HCT116 (cell line): ENCODE results near the gene FCHO1. TPM values are rescaled to one million over a fixed set of nuclear protein-coding genes. Genes with fewer than 3 reads are reported as not detected.

ENCODE experiments used
- ATAC-seq: fragments of 200-7000 bp; cut with Tn5 transposase; 2 replicates; pipeline ENCODE4 v1.9.1; 2020; ENCODE audit warnings: mild to moderate bottlenecking, moderate library complexity
- BruUV-seq: library from RNA; stranded (reverse); fragments of 400-500 nt; replicated peaks from 2 replicates; lab custom pipeline; 2021; lab: Mats Ljungman, UMichigan
- CTCF ChIA-PET: fragments of 300-600 bp; sonication (Branson Sonifier 250); formaldehyde crosslinking; loops from one replicate; lab custom pipeline; 2021; ENCODE audit warnings: antibody characterized with exemption; lab: Charles Lee
- POLR2A ChIA-PET: fragments of 300-600, 350-600 bp; sonication (Branson Sonifier 250); formaldehyde crosslinking; loops from one replicate; lab custom pipeline; 2021; ENCODE audit warnings: antibody characterized with exemption; lab: Charles Lee
- RAD21 ChIA-PET, 2 experiments: fragments of 300-600 bp; sonication (Branson Sonifier 250); formaldehyde crosslinking; loops; one replicate each; lab custom pipeline; 2023; ENCODE audit warnings: low total read pairs in 2 of 2; ENCODE audit not compliant: uncharacterized antibody in 2 of 2, unreplicated experiment in 2 of 2, low non-redundant PET in 1 of 2; lab: Charles Lee
- DNase-seq: peaks from one replicate; pipeline ENCODE4 v3.0.0-alpha.2; 2010; ENCODE audit warnings: low read depth, low spot score
- H2AFZ ChIP-seq: fragments of 200-600 bp; shearing (Covaris generic), sonication (generic); 2 replicates; pipeline ENCODE4 v1.6.1; 2017; ENCODE audit warnings: low read depth, mixed run types, mixed read lengths, antibody characterized with exemption, low read length; ENCODE audit not compliant: poor library complexity, severe bottlenecking
- H3K27ac ChIP-seq: 2 replicates; pipeline ENCODE4 v1.5.1; 2012; ENCODE audit warnings: low read depth, low read length
- H3K27me3 ChIP-seq: fragments of 200-600 bp; sonication (generic); 2 replicates; pipeline ENCODE4 v1.6.1; 2016; ENCODE audit warnings: mixed run types, low read length, mixed read lengths; ENCODE audit not compliant: insufficient read depth
- H3K36me3 ChIP-seq, 2 experiments: fragments of 200-500 bp in 1 of 2; fragments of 200-600 bp in 1 of 2; sonication (Bioruptor generic) in 1 of 2; sonication (generic) in 1 of 2; 2 replicates each; pipeline versions ENCODE4 v1.5.1 to v1.6.1; 2014 to 2016; ENCODE audit warnings: low read length in 2 of 2, inconsistent platforms in 1 of 2, mixed read lengths in 1 of 2, mixed run types in 1 of 2; ENCODE audit not compliant: insufficient read depth in 2 of 2, control insufficient read depth in 1 of 2
- H3K4me1 ChIP-seq, 2 experiments: fragments of 200-600 bp in 1 of 2; sonication (generic) in 1 of 2; 2 replicates each; pipeline versions ENCODE4 v1.5.1 to v1.6.1; 2012 to 2017; ENCODE audit warnings: low read length in 2 of 2, inconsistent platforms in 1 of 2, mild to moderate bottlenecking in 1 of 2, mixed read lengths in 1 of 2, mixed run types in 1 of 2, moderate library complexity in 1 of 2; ENCODE audit not compliant: insufficient read depth in 2 of 2, control insufficient read depth in 1 of 2
- H3K4me2 ChIP-seq: fragments of 200-600 bp; sonication (generic); 2 replicates; pipeline ENCODE4 v1.6.1; 2017; ENCODE audit warnings: mixed run types, low read length, mixed read lengths
- H3K4me3 ChIP-seq, 2 experiments: fragments of 200-600 bp in 1 of 2; sonication (generic) in 1 of 2; replicated peaks in 1 of 2; 2 replicates each; pipeline ENCODE4 v1.5.1; 2011 to 2016; ENCODE audit warnings: low read length in 2 of 2, control low read depth in 1 of 2, low read depth in 1 of 2, mild to moderate bottlenecking in 1 of 2, mixed read lengths in 1 of 2, mixed run types in 1 of 2
- H3K79me2 ChIP-seq: fragments of 200-600 bp; sonication (generic); 2 replicates; pipeline ENCODE4 v1.6.1; 2017; ENCODE audit warnings: mild to moderate bottlenecking, mixed run types, low read length, moderate library complexity, mixed read lengths; ENCODE audit not compliant: insufficient read depth
- H3K9ac ChIP-seq: fragments of 200-600 bp; sonication (generic); 2 replicates; pipeline ENCODE4 v1.6.1; 2016; ENCODE audit warnings: low read length, mixed read lengths
- H3K9me2 ChIP-seq: fragments of 200-600 bp; sonication (generic), shearing (Covaris generic); 2 replicates; pipeline ENCODE4 v1.6.1; 2017; ENCODE audit warnings: mixed run types, mild to moderate bottlenecking, moderate library complexity; ENCODE audit not compliant: insufficient read depth
- H3K9me3 ChIP-seq, 2 experiments: fragments of 200-500 bp in 1 of 2; fragments of 200-600 bp in 1 of 2; sonication (Bioruptor generic) in 1 of 2; sonication (generic) in 1 of 2; 2 replicates each; pipeline ENCODE4 v1.6.1; 2014 to 2017; ENCODE audit warnings: low read length in 2 of 2, mixed read lengths in 2 of 2, inconsistent platforms in 1 of 2, low read depth in 1 of 2, mild to moderate bottlenecking in 1 of 2, mixed run types in 1 of 2, moderate library complexity in 1 of 2; ENCODE audit not compliant: control insufficient read depth in 1 of 2, insufficient read depth in 1 of 2
- H4K20me1 ChIP-seq: fragments of 200-600 bp; sonication (generic), shearing (Covaris generic); 2 replicates; pipeline ENCODE4 v1.6.1; 2017; ENCODE audit warnings: mixed run types, mild to moderate bottlenecking, moderate library complexity; ENCODE audit not compliant: insufficient read depth
- CBX3 ChIP-seq: IDR thresholded peaks from 2 replicates; pipeline ENCODE4 v1.6.1; 2012; ENCODE audit warnings: low read depth
- CEBPB ChIP-seq: IDR thresholded peaks from 2 replicates; pipeline ENCODE4 v1.6.1; 2012; ENCODE audit warnings: low read depth
- CTCF ChIP-seq, 3 experiments: fragments of 200-600 bp in 1 of 3; sonication (generic) in 1 of 3; IDR thresholded peaks in 2 of 3; conservative IDR thresholded peaks in 1 of 3; 2 replicates each; pipeline ENCODE4 v1.5.1; 2012 to 2017; ENCODE audit warnings: low read depth in 2 of 3, low read length in 2 of 3, antibody characterized with exemption in 1 of 3, borderline replicate concordance in 1 of 3, control low read depth in 1 of 3, mild to moderate bottlenecking in 1 of 3, mixed read lengths in 1 of 3, mixed run types in 1 of 3, moderate library complexity in 1 of 3; ENCODE audit not compliant: insufficient read depth in 1 of 3
- EGR1 ChIP-seq: IDR thresholded peaks from 2 replicates; pipeline ENCODE4 v1.6.1; 2012; ENCODE audit warnings: low read depth
- EZH2 ChIP-seq: fragments of 200-600 bp; sonication (generic); IDR thresholded peaks from 2 replicates; pipeline ENCODE4 v1.6.1; 2017; ENCODE audit warnings: antibody characterized with exemption, mixed run types
- MAX ChIP-seq: IDR thresholded peaks from 2 replicates; pipeline ENCODE4 v1.6.1; 2012
- POLR2A ChIP-seq: IDR thresholded peaks from 2 replicates; pipeline ENCODE4 v1.7.0; 2011; ENCODE audit warnings: borderline replicate concordance; ENCODE audit not compliant: insufficient read depth, insufficient read length; ENCODE audit errors: extremely low read depth
- POLR2AphosphoS5 ChIP-seq: IDR thresholded peaks from 2 replicates; pipeline ENCODE4 v1.6.1; 2011; ENCODE audit warnings: mild to moderate bottlenecking, low read depth, low read length, moderate library complexity
- REST ChIP-seq: IDR thresholded peaks from 2 replicates; pipeline ENCODE4 v1.6.1; 2012; ENCODE audit warnings: low read depth
- SP1 ChIP-seq: IDR thresholded peaks from 2 replicates; pipeline ENCODE4 v1.6.1; 2012; ENCODE audit warnings: low read depth
- SRF ChIP-seq: IDR thresholded peaks from 2 replicates; pipeline ENCODE4 v1.6.1; 2012; ENCODE audit warnings: low read depth
- YY1 ChIP-seq: IDR thresholded peaks from 2 replicates; pipeline ENCODE4 v1.6.1; 2011; ENCODE audit warnings: low read length, low read depth, moderate library complexity, mild to moderate bottlenecking; ENCODE audit not compliant: insufficient replicate concordance; ENCODE audit errors: extremely low read depth
- ZFX ChIP-seq: fragments of 450-650 bp; IDR thresholded peaks from 2 replicates; pipeline ENCODE4 v1.6.1; 2017
- ZNF274 ChIP-seq: fragments of 200-500 bp; sonication (Bioruptor generic); IDR thresholded peaks from 2 replicates; pipeline ENCODE4 v1.6.1; 2014; ENCODE audit warnings: mild to moderate bottlenecking, low read depth, low read length, inconsistent platforms
- intact Hi-C: fragments of 100-400 bp; cut with micrococcal nuclease; formaldehyde crosslinking; loops from 2 replicates; pipeline ENCODE4 v1.10.0; 2022
- total RNA-seq: library from RNA; stranded (reverse); gene quantifications from one replicate; pipeline ENCODE4 v1.2.1, GENCODE V29; 2021; ENCODE audit not compliant: unreplicated experiment

Gene FCHO1
- total RNA-seq, 1 experiment from 2014 or later, result 28.1 TPM

GRCh38 chr19:17778251-17778967 lies 27.1 kb downstream of the FCHO1 start:
- peak; percentile 56; the same call in 1 of the 2 replicates for TF ChIP-seq EGR1
- TF ChIP-seq POLR2AphosphoS5, result peak; percentile 62
- TF ChIP-seq SRF, result no peak
- no peak for TF ChIP-seq YY1
- TF ChIP-seq REST, result no peak
- no peak for TF ChIP-seq CTCF (IDR thresholded peaks at IDR 0.05 in 2 of 3, conservative IDR thresholded peaks at IDR 0.05 in 1 of 3; ENCODE audit: borderline replicate concordance in 1 of 3, insufficient read depth in 1 of 3, low read depth in 2 of 3, low read length in 2 of 3)
- peak; percentile 60 for TF ChIP-seq SP1
- TF ChIP-seq CBX3, result no peak
- TF ChIP-seq ZNF274, result no peak
- TF ChIP-seq MAX, result peak; percentile 93
- TF ChIP-seq CEBPB, result no peak
- peak; percentile 74; the same call in 1 of the 2 replicates for TF ChIP-seq ZFX
- TF ChIP-seq EZH2, result no peak
- TF ChIP-seq POLR2A, result peak; percentile 13
- TF ChIP-seq, all 23 proteins: peak for 6
- no peaks in the 10 kb centered on the region for H3K27me3 ChIP-seq
- H3K9ac ChIP-seq, result peak overlapping the region; percentile 82
- no peaks in the 10 kb centered on the region for H3K79me2 ChIP-seq
- no peaks in the 10 kb centered on the region for H3K36me3 ChIP-seq
- H3K4me2 ChIP-seq, result peak overlapping the region; percentile 100
- H3K4me3 ChIP-seq, result peak overlapping the region; percentile 55 to 70
- ATAC-seq (peak; percentile 85), DNase-seq (peak; percentile 90)
- H2AFZ ChIP-seq, result no peak overlapping the region
- H3K27ac ChIP-seq, result peak overlapping the region; percentile 87
- intact Hi-C loops, result loop anchor here (2.0 to 5.0 kb wide), 5 partner anchors 18 to 266 kb away; partner anchors contain the start of genes CCDC124 and PGLS
- H3K4me1 ChIP-seq, result peaks cover 22 to 42% of the 10 kb centered on the region in 2 experiments
- POLR2A ChIA-PET, result interaction anchor here (1.6 kb wide), 1 partner anchor 14 kb away, joined by 5 read pairs; no protein-coding TSS in a partner anchor
- no peaks in the 10 kb centered on the region for H4K20me1 ChIP-seq
- no peaks in the 10 kb centered on the region for H3K9me2 ChIP-seq
- no peaks in the 10 kb centered on the region for H3K9me3 ChIP-seq
- BruUV-seq, result no TSS peak
- CTCF ChIA-PET, result interaction anchor here (0.6 kb wide), 1 partner anchor 92 kb away, joined by 4 read pairs; no protein-coding TSS in a partner anchor
- RAD21 ChIA-PET, result no interaction called here
